PC-3 (cell line): ENCODE measurements around the gene GLG1. TPM values are rescaled to one million over a fixed set of nuclear protein-coding genes. Genes with fewer than 3 reads are reported as not detected.

Experiments used
- ATAC-seq: fragments of 200-7000 bp; cut with Tn5 transposase; 2 replicates; pipeline ENCODE4 v1.9.1; 2020; ENCODE audit warnings: mild to moderate bottlenecking, moderate library complexity
- BruUV-seq: library from RNA; stranded (reverse); fragments of 400-500 nt; replicated peaks from 2 replicates; lab custom pipeline; 2021; lab: Mats Ljungman, UMichigan
- CTCF ChIA-PET: fragments of 300-600 bp; sonication (Branson Sonifier 250); formaldehyde crosslinking; loops from one replicate; lab custom pipeline; 2022; ENCODE audit warnings: antibody characterized with exemption; lab: Charles Lee
- POLR2A ChIA-PET: fragments of 300-600 bp; sonication (Branson Sonifier 250); formaldehyde crosslinking; loops from one replicate; lab custom pipeline; 2022; ENCODE audit warnings: antibody characterized with exemption; ENCODE audit not compliant: unreplicated experiment; lab: Charles Lee
- DNase-seq: peaks from one replicate; pipeline ENCODE4 v3.0.0-alpha.2; 2015
- H2AFZ ChIP-seq: fragments of 300-600 bp; sonication (generic); 2 replicates; pipeline ENCODE4 v1.6.0; 2016; ENCODE audit warnings: antibody characterized with exemption, low read length
- H3F3A ChIP-seq: fragments of 300-600 bp; sonication (generic); one replicate; pipeline ENCODE4 v1.6.0; 2017; ENCODE audit warnings: antibody characterized with exemption, low read length, control low read depth, mild to moderate bottlenecking; ENCODE audit not compliant: unreplicated experiment
- H3K27ac ChIP-seq: fragments of 300-600 bp; sonication (generic); 2 replicates; pipeline ENCODE4 v1.5.1; 2016; ENCODE audit warnings: mild to moderate bottlenecking, low read length
- H3K27me3 ChIP-seq: fragments of 300-600 bp; sonication (generic); 2 replicates; pipeline ENCODE4 v1.6.1; 2016; ENCODE audit warnings: low read length, mixed read lengths
- H3K36me3 ChIP-seq: fragments of 300-600 bp; sonication (generic); 2 replicates; pipeline ENCODE4 v1.6.1; 2016; ENCODE audit warnings: low read depth, mixed run types, low read length, mixed read lengths
- H3K4me1 ChIP-seq: fragments of 300-600 bp; sonication (generic); 2 replicates; pipeline ENCODE4 v1.5.1; 2016; ENCODE audit warnings: low read length; ENCODE audit not compliant: insufficient read depth
- H3K4me2 ChIP-seq: fragments of 300-600 bp; sonication (generic); 2 replicates; pipeline ENCODE4 v1.6.0; 2016; ENCODE audit warnings: low read length
- H3K4me3 ChIP-seq: fragments of 300-600 bp; sonication (generic); 2 replicates; pipeline ENCODE4 v1.5.1; 2016; ENCODE audit warnings: mild to moderate bottlenecking, low read length, mixed read lengths
- H3K79me2 ChIP-seq: fragments of 300-600 bp; sonication (generic); 2 replicates; pipeline ENCODE4 v1.6.1; 2017; ENCODE audit warnings: low read length, mixed read lengths
- H3K9ac ChIP-seq: fragments of 300-600 bp; sonication (generic); 2 replicates; pipeline ENCODE4 v1.6.0; 2016; ENCODE audit warnings: mild to moderate bottlenecking, low read length
- H3K9me2 ChIP-seq: fragments of 300-600 bp; sonication (generic); replicated peaks from 2 replicates; pipeline ENCODE4 v1.6.1; 2016; ENCODE audit warnings: mixed run types, low read length, mixed read lengths
- H3K9me3 ChIP-seq: fragments of 300-600 bp; sonication (generic); 2 replicates; pipeline ENCODE4 v1.6.1; 2016; ENCODE audit warnings: low read length, mixed read lengths
- H4K20me1 ChIP-seq: fragments of 300-600 bp; sonication (generic); 2 replicates; pipeline ENCODE4 v1.6.1; 2016; ENCODE audit warnings: low read length, mixed read lengths
- EZH2 ChIP-seq: fragments of 300-600 bp; sonication (generic); IDR thresholded peaks from one replicate; pipeline ENCODE4 v1.6.1; 2017; ENCODE audit warnings: antibody characterized with exemption, mild to moderate bottlenecking, low read length; ENCODE audit not compliant: unreplicated experiment
- EZH2phosphoT487 ChIP-seq: fragments of 300-600 bp; sonication (generic); IDR thresholded peaks from 2 replicates; pipeline ENCODE4 v1.6.1; 2018; ENCODE audit warnings: mild to moderate bottlenecking, antibody characterized with exemption, low read length, borderline replicate concordance
- intact Hi-C: fragments of 100-400 bp; cut with micrococcal nuclease; formaldehyde crosslinking; loops from 2 replicates; pipeline ENCODE4 v1.9.0; 2023
- total RNA-seq: library from RNA; depleted of rRNA; stranded (reverse); fragments of >200 nt; gene quantifications from 2 replicates; pipeline ENCODE4 v1.2.3, GENCODE V29; 2014
- TF ChIP-seq, protein P1 (sequence below): fragments of 300-600 bp; sonication (generic); conservative IDR thresholded peaks from 2 replicates; pipeline ENCODE4 v1.5.1; 2017; ENCODE audit warnings: antibody characterized with exemption, low read depth, mild to moderate bottlenecking, low read length

The GLG1 gene
- total RNA-seq, 1 experiment from 2014 or later = 63.5 TPM

- ChIA-PET CTCF (no interaction called here), POLR2A (no interaction called here)
- Histone ChIP-seq H3K4me2 (no peak overlapping the region), H4K20me1 (no peaks in the 10 kb centered on the region), H3K27me3 (no peaks in the 10 kb centered on the region), H3K9me2 (no peaks in the 10 kb centered on the region), H3K9ac (no peak overlapping the region), H3K9me3 (no peaks in the 10 kb centered on the region), H3K27ac (no peak overlapping the region), H3K79me2 (peaks cover 87% of the 10 kb centered on the region), H3K36me3 (no peaks in the 10 kb centered on the region), H2AFZ (no peak overlapping the region), H3F3A (no peaks in the 10 kb centered on the region), H3K4me3 (no peak overlapping the region), H3K4me1 (0 out of 2 replicates have a peak, but pooled peaks cover 4% of the 10 kb centered on the region)
- intact Hi-C loops = no loop called here
- TF ChIP-seq, protein P1, sequence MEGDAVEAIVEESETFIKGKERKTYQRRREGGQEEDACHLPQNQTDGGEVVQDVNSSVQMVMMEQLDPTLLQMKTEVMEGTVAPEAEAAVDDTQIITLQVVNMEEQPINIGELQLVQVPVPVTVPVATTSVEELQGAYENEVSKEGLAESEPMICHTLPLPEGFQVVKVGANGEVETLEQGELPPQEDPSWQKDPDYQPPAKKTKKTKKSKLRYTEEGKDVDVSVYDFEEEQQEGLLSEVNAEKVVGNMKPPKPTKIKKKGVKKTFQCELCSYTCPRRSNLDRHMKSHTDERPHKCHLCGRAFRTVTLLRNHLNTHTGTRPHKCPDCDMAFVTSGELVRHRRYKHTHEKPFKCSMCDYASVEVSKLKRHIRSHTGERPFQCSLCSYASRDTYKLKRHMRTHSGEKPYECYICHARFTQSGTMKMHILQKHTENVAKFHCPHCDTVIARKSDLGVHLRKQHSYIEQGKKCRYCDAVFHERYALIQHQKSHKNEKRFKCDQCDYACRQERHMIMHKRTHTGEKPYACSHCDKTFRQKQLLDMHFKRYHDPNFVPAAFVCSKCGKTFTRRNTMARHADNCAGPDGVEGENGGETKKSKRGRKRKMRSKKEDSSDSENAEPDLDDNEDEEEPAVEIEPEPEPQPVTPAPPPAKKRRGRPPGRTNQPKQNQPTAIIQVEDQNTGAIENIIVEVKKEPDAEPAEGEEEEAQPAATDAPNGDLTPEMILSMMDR = no peak
- TF ChIP-seq EZH2 (no peak), EZH2phosphoT487 (no peak)
- no TSS peak for BruUV-seq
- no peak for DNase-seq
- no peak for ATAC-seq
These were observed 39.0 kb downstream of the GLG1 start for GRCh38 chr16:74567901-74568300.

DNA sequence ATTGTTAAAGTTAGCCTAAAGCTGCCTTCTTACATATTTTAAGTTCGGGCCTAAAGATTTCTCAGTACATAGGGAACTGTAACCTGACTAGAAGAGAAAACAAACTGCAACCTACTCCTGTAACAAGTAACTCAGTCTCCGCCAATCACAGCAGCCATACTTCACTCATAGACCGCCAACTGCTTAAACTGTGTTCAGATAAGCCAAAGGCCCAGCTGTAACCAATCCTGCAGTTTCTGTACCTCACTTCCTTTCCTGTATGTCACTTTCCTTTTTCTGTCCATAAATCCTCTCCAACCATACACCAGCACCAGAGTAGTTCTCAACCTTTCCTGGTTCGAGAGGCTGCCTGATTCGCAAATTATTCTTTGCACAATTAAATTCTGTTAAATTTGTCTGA, 41.5 kb downstream of the GLG1 start:
- Histone ChIP-seq H3K4me1 (0 out of 2 replicates have a peak, but pooled peaks cover 4% of the 10 kb centered on the region), H3K9ac (no peak overlapping the region), H3K4me3 (no peak overlapping the region), H3K27me3 (no peaks in the 10 kb centered on the region), H3K79me2 (peaks cover 87% of the 10 kb centered on the region), H2AFZ (no peak overlapping the region), H3K36me3 (no peaks in the 10 kb centered on the region), H3F3A (no peaks in the 10 kb centered on the region), H3K9me3 (no peaks in the 10 kb centered on the region), H3K9me2 (no peaks in the 10 kb centered on the region), H3K27ac (no peak overlapping the region), H3K4me2 (no peak overlapping the region), H4K20me1 (peaks cover 3% of the 10 kb centered on the region; the same call in 1 of the 2 replicates)
- intact Hi-C loops = no loop called here
- no TSS peak for BruUV-seq
- POLR2A ChIA-PET = no interaction called here
- TF ChIP-seq EZH2phosphoT487 = no peak
- no peak for TF ChIP-seq EZH2
- TF ChIP-seq, protein P1 = no peak
- ATAC-seq (no peak), DNase-seq (no peak)
- CTCF ChIA-PET = no interaction called here

DNA sequence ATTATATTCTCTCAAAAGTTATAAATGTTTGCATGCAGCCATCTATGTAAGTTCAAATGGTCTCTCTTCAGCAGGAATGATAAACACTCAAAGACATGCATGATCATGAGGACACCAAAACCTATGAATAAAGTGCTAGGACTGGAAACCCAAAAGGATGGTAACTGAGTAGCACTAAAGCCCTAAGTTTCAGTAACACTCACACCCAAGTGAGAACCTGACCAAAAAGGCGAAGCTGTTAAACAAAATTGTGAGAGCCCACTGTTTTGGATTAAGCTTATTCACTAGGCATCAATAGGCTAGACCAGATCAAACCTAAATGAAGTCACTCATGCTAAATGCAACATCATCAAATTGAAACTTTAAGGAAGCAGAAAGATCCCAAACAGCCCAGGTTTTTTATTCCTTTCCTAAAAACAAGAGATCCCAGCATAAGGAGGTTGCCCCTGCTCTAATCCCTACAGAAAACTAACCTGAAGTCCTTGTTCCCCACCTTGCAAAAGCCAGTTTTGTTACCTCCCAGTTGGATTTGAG, 42.4 kb downstream of the GLG1 start:
- ChIA-PET CTCF (no interaction called here), POLR2A (no interaction called here)
- Histone ChIP-seq H3K27ac (no peak overlapping the region), H3K27me3 (no peaks in the 10 kb centered on the region), H3K4me2 (no peak overlapping the region), H3K36me3 (no peaks in the 10 kb centered on the region), H4K20me1 (peaks cover 3% of the 10 kb centered on the region; the same call in 1 of the 2 replicates), H2AFZ (no peak overlapping the region), H3K9ac (no peak overlapping the region), H3F3A (no peaks in the 10 kb centered on the region), H3K4me3 (no peak overlapping the region), H3K79me2 (peaks cover 80% of the 10 kb centered on the region), H3K4me1 (0 out of 2 replicates have a peak, but pooled peaks cover 4% of the 10 kb centered on the region), H3K9me2 (no peaks in the 10 kb centered on the region), H3K9me3 (no peaks in the 10 kb centered on the region)
- ATAC-seq (no peak), DNase-seq (no peak)
- BruUV-seq = no TSS peak
- intact Hi-C loops = no loop called here
- TF ChIP-seq EZH2 (no peak), EZH2phosphoT487 (no peak)
- TF ChIP-seq, protein P1 = no peak
